Measurements from ENCODE around the gene CA9.
A peak's percentile ranks its signal among the peaks of the same experiment; 100 is the strongest.

CA9 gene

DNA sequence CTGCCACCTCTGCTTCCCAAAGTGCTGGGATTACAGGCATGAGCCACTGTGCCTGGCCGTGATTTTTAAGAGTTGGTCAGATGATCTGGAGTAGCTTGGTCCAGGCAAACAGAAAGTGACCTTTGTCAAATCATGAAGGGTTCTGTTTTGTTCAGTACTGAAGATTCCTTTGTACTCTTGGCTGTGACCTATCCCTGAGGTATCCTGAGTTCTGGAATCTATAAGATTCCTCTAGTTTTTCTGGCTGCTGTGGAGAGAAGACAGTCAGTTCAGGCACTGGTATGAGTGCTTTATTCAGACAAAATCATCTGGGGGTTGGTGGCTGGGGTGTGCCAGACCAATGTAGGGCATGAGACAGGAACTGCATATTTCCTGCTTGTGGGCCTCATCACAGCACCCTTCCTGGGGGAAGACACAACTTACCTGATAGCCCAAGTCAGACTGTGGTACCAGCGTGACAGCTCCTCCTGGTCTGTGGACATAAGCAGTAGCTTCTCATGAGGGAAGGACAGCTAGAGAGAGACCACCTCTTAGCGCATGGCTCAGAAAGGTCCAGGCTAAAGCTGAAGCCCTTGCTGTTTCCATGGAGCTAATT lies 11.9 kb upstream of the CA9 start:
- Histone ChIP-seq H3K27me3 (ENCODE audit: low read depth, low read length) (no peaks in the 10 kb centered on the region), H3K9ac (ENCODE audit: low read length) (no peak overlapping the region), H3K4me1 (ENCODE audit: low read length) (peaks cover 34% of the 10 kb centered on the region), H3K27ac (ENCODE audit: low read length) (no peak overlapping the region), H3K9me3 (ENCODE audit: insufficient read depth, low read length) (no peaks in the 10 kb centered on the region), H3K4me3 (ENCODE audit: low read length) (no peak overlapping the region), H3K36me3 (replicated peaks; ENCODE audit: low read depth, low read length) (peaks cover 34% of the 10 kb centered on the region), H3K79me2 (ENCODE audit: low read length) (peaks cover 25% of the 10 kb centered on the region), H3K4me2 (ENCODE audit: low read length) (no peak overlapping the region), H2AFZ (ENCODE audit: low read depth, low read length) (no peak overlapping the region), H4K20me1 (ENCODE audit: insufficient read depth, low read length) (no peaks in the 10 kb centered on the region)
- no peak for TF ChIP-seq EZH2phosphoT487 (IDR thresholded peaks at IDR 0.05; ENCODE audit: low read depth)
- TF ChIP-seq, protein P1, sequence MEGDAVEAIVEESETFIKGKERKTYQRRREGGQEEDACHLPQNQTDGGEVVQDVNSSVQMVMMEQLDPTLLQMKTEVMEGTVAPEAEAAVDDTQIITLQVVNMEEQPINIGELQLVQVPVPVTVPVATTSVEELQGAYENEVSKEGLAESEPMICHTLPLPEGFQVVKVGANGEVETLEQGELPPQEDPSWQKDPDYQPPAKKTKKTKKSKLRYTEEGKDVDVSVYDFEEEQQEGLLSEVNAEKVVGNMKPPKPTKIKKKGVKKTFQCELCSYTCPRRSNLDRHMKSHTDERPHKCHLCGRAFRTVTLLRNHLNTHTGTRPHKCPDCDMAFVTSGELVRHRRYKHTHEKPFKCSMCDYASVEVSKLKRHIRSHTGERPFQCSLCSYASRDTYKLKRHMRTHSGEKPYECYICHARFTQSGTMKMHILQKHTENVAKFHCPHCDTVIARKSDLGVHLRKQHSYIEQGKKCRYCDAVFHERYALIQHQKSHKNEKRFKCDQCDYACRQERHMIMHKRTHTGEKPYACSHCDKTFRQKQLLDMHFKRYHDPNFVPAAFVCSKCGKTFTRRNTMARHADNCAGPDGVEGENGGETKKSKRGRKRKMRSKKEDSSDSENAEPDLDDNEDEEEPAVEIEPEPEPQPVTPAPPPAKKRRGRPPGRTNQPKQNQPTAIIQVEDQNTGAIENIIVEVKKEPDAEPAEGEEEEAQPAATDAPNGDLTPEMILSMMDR (IDR thresholded peaks at IDR 0.05; ENCODE audit: low read depth, low read length): no peak

DNA sequence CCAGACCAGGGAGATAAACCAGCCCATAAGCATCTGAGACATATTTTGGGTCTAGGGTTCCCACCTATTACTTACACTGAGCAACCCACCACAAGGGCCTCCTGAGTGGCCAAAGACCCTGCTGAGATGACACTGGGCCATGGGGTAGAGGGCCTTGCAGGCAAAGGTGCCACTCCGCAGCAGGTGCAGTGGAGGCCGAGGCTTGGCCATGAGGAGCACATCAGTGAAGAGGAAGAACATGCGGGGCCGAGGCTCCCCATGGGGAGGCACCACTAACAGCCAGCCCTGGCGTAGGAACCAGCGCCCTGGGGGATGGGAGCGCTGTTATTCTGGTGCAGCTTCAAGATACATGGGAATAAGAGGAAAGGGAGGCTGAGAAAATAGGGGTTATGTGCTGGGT lies 11.3 kb upstream of the CA9 start:
- H3K9ac ChIP-seq (ENCODE audit: low read length): no peak overlapping the region
- H4K20me1 ChIP-seq (ENCODE audit: insufficient read depth, low read length): no peaks in the 10 kb centered on the region

DNA sequence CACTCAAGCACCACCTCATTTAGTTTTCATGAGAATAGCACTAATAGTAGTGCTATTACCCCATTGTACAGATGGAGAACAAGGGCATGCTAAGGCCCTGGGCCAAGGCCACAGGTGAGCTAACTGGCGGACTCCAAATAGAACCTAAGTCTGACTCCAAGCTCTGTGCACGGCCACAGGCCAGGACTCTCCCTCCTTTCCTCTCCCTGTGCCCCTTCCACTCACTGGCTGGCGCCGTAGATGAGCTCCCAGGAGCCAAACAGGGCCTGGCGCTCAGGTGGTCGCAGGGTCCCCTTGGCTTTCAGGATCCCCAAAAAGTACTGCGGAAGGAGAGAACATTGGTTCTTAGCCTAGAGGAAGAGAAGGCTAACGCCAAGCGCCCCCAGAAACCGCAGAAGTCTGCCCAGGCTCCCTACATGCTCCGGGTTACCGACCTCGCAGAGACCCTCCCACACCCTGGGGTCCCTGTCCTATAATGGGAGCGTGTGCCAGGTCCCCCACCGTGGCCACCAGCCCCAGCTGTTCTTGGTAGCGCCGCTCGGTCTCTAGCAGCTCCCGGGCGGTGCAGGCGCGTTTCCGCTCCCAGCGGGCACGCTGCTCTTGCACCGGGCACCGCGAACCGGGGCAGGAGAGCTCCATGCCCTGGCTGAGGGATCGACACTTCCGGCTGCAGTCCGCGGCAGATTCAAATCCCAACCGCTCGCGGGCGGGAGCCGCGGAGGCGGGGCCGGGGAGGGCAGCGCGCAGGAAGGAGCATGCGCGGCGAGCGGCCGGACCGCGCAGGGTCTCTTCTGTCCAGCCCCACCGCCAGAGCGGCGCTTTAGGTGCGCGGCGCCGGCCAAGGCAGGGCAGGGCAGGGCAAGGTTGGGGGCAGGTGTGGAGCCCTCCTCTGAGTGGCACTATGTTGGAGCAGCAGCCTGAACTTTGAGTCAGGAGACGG lies 8.9 kb upstream of the CA9 start, which contains the start of gene ARHGEF39:
Gene ARHGEF39 (minus strand): TSS at position 665 of the 940 bp plus-strand sequence. CDS start 26 bp downstream, at position 639.
- H3K79me2 ChIP-seq (ENCODE audit: low read length): peaks cover 15% of the 10 kb centered on the region
- H3K9ac ChIP-seq (ENCODE audit: low read length): peak within 1 kb of the TSS; percentile 95
- H3K4me2 ChIP-seq (ENCODE audit: low read length): peak within 1 kb of the TSS; percentile 96
- peaks cover 19% of the 10 kb centered on the region for H3K4me1 ChIP-seq (ENCODE audit: low read length)
- H4K20me1 ChIP-seq (ENCODE audit: insufficient read depth, low read length): no peaks in the 10 kb centered on the region
- no peaks in the 10 kb centered on the region for H3K27me3 ChIP-seq (ENCODE audit: low read depth, low read length)
- H3K4me3 ChIP-seq (ENCODE audit: low read length): peak within 1 kb of the TSS; percentile 91
- peak within 1 kb of the TSS; percentile 56 for H3K27ac ChIP-seq (ENCODE audit: low read length)
- peak within 1 kb of the TSS; percentile 75 for H2AFZ ChIP-seq (ENCODE audit: low read depth, low read length)
- peaks cover 34% of the 10 kb centered on the region for H3K36me3 ChIP-seq (replicated peaks; ENCODE audit: low read depth, low read length)
- TF ChIP-seq, protein P1 (IDR thresholded peaks at IDR 0.05; ENCODE audit: low read depth, low read length): peak; percentile 40
- no peak for TF ChIP-seq EZH2phosphoT487 (IDR thresholded peaks at IDR 0.05; ENCODE audit: low read depth)
- H3K9me3 ChIP-seq (ENCODE audit: insufficient read depth, low read length): no peaks in the 10 kb centered on the region

More for the DNA sequence above, 11.3 kb upstream of the CA9 start:
- H3K27ac ChIP-seq (ENCODE audit: low read length): no peak overlapping the region
- H3K4me1 ChIP-seq (ENCODE audit: low read length): peaks cover 29% of the 10 kb centered on the region
- H3K36me3 ChIP-seq (replicated peaks; ENCODE audit: low read depth, low read length): peaks cover 34% of the 10 kb centered on the region
- peaks cover 25% of the 10 kb centered on the region for H3K79me2 ChIP-seq (ENCODE audit: low read length)
- no peaks in the 10 kb centered on the region for H3K27me3 ChIP-seq (ENCODE audit: low read depth, low read length)
- no peak overlapping the region for H3K4me2 ChIP-seq (ENCODE audit: low read length)
- H3K9me3 ChIP-seq (ENCODE audit: insufficient read depth, low read length): no peaks in the 10 kb centered on the region
- H3K4me3 ChIP-seq (ENCODE audit: low read length): no peak overlapping the region
- H2AFZ ChIP-seq (ENCODE audit: low read depth, low read length): no peak overlapping the region
- TF ChIP-seq EZH2phosphoT487 (IDR thresholded peaks at IDR 0.05; ENCODE audit: low read depth): no peak
- TF ChIP-seq, protein P1 (IDR thresholded peaks at IDR 0.05; ENCODE audit: low read depth, low read length): no peak

DNA sequence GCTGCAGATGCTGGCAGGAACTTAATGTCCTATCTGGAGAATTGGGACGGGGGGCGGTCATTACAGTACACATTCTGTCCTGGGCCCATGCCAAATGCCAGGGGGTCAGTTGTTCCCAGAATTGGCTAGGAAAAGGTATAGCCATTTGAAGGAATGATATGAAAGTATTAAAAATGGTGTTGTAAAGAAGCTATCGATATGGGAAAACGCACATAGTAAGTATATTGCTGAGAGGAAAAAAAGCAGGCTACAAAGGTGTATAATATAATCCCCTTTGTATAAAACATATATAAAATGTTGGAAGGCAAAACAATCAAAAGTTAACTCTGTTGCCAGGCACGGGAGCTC lies 8.3 kb upstream of the CA9 start:
- peak overlapping the region; percentile 91 for H3K4me3 ChIP-seq (ENCODE audit: low read length)
- H3K9me3 ChIP-seq (ENCODE audit: insufficient read depth, low read length): no peaks in the 10 kb centered on the region
- peaks cover 19% of the 10 kb centered on the region for H3K4me1 ChIP-seq (ENCODE audit: low read length)
- no peak for TF ChIP-seq EZH2phosphoT487 (IDR thresholded peaks at IDR 0.05; ENCODE audit: low read depth)
- TF ChIP-seq, protein P1 (IDR thresholded peaks at IDR 0.05; ENCODE audit: low read depth, low read length): no peak
- H2AFZ ChIP-seq (ENCODE audit: low read depth, low read length): peak overlapping the region; percentile 75
- H3K4me2 ChIP-seq (ENCODE audit: low read length): peak overlapping the region; percentile 96
- H3K79me2 ChIP-seq (ENCODE audit: low read length): peaks cover 15% of the 10 kb centered on the region
- H3K27me3 ChIP-seq (ENCODE audit: low read depth, low read length): no peaks in the 10 kb centered on the region
- H4K20me1 ChIP-seq (ENCODE audit: insufficient read depth, low read length): no peaks in the 10 kb centered on the region
- no peak overlapping the region for H3K27ac ChIP-seq (ENCODE audit: low read length)
- H3K9ac ChIP-seq (ENCODE audit: low read length): peak overlapping the region; percentile 95
- H3K36me3 ChIP-seq (replicated peaks; ENCODE audit: low read depth, low read length): peaks cover 31% of the 10 kb centered on the region

Data from OCI-LY3 (cell line).